Stimulated activated CD4-positive, alpha-beta T cell treated with anti-CD3 and anti-CD28 coated beads, Interleukin-2, amount 100 ng/mL, for 4 hours (primary cell): Measurements from ENCODE around the gene CCDC200.
"Not testable (repeated sequence)": the region's sequence is repeated elsewhere in the genome, so short reads cannot be mapped to it uniquely, and the experiment has no call there.

Experiments used
- DNase-seq: peaks from one replicate; pipeline ENCODE4 v3.0.0-alpha.2; 2020; ENCODE audit warnings: low read depth

The CCDC200 gene

GRCh38 chr17:43216369-43216761 lies 12.1 kb downstream of the CCDC200 start:
- DNase-seq, result no peak

GRCh38 chr17:43215341-43215740 lies 13.1 kb downstream of the CCDC200 start:
- no peak for DNase-seq

- DNase-seq, result no peak
Observed at GRCh38 chr17:43213545-43213944, 14.9 kb downstream of the CCDC200 start.

GRCh38 chr17:43212641-43213490 lies 15.6 kb downstream of the CCDC200 start:
- DNase-seq, result no peak

- DNase-seq, result peak; percentile 64
Observed at GRCh38 chr17:43211480-43212402, 16.7 kb downstream of the CCDC200 start, which contains the start of gene TMEM106A. Gene TMEM106A (plus strand): TSS chr17:43211875. CDS start chr17:43213042, 1,167 bp downstream.

- no peak for DNase-seq
Observed at GRCh38 chr17:43211123-43211479, 17.3 kb downstream of the CCDC200 start.

GRCh38 chr17:43210576-43210975 lies 17.8 kb downstream of the CCDC200 start:
- no peak for DNase-seq

- not testable (repeated sequence) for DNase-seq
Observed at GRCh38 chr17:43203013-43203412, 25.4 kb downstream of the CCDC200 start.

- DNase-seq, result no peak
Observed at GRCh38 chr17:43200127-43200526, 28.3 kb downstream of the CCDC200 start.

- no peak for DNase-seq
Observed at GRCh38 chr17:43199633-43200032, 28.8 kb downstream of the CCDC200 start.

GRCh38 chr17:43193251-43193650 lies 35.2 kb downstream of the CCDC200 start:
- no peak for DNase-seq

GRCh38 chr17:43186656-43187055 lies 41.8 kb downstream of the CCDC200 start:
- not testable (repeated sequence) for DNase-seq

GRCh38 chr17:43183921-43184320 lies 44.5 kb downstream of the CCDC200 start:
- DNase-seq, result no peak

GRCh38 chr17:43176119-43176570 lies 52.3 kb downstream of the CCDC200 start:
- DNase-seq, result no peak

- no peak for DNase-seq
Observed at GRCh38 chr17:43175213-43176118, 53.0 kb downstream of the CCDC200 start.

GRCh38 chr17:43171586-43172487 lies 56.6 kb downstream of the CCDC200 start:
- no peak for DNase-seq
